GM21619 (cell line): ENCODE data around the gene HBS1L.

Source experiments
- ATAC-seq: cut with Tn5 transposase; IDR thresholded peaks from one replicate; pipeline ENCODE4 v1.9.1; 2021; ENCODE audit not compliant: unreplicated experiment

The HBS1L gene

GRCh38 chr6:134954272-134955000, 100.2 kb downstream of the HBS1L start:
- ATAC-seq: no peak

- ATAC-seq: no peak
These were observed 102.9 kb downstream of the HBS1L start for GRCh38 chr6:134951494-134952263.

- no peak for ATAC-seq
These were observed 104.1 kb downstream of the HBS1L start for GRCh38 chr6:134950482-134950881.

- ATAC-seq: no peak
These were observed 104.7 kb downstream of the HBS1L start, which contains the start of gene ALDH8A1 for GRCh38 chr6:134949927-134950326. Gene ALDH8A1, minus strand, starts transcription at chr6:134950101. Its CDS starts 48 bp downstream, at chr6:134950053.

GRCh38 chr6:134948691-134949090, 105.9 kb downstream of the HBS1L start:
- ATAC-seq: no peak

GRCh38 chr6:134948142-134948541, 106.5 kb downstream of the HBS1L start:
- ATAC-seq: no peak

- no peak for ATAC-seq
These were observed 109.6 kb downstream of the HBS1L start for GRCh38 chr6:134945045-134945444.

GRCh38 chr6:134943522-134944111, 111.0 kb downstream of the HBS1L start:
- ATAC-seq: no peak

- peak; percentile 78 for ATAC-seq
These were observed 115.7 kb downstream of the HBS1L start for GRCh38 chr6:134938896-134939295.

GRCh38 chr6:134937426-134937825, 117.2 kb downstream of the HBS1L start:
- no peak for ATAC-seq

- no peak for ATAC-seq
These were observed 117.7 kb downstream of the HBS1L start for GRCh38 chr6:134936931-134937330.

GRCh38 chr6:134936476-134936875, 118.1 kb downstream of the HBS1L start:
- ATAC-seq: no peak

GRCh38 chr6:134934793-134935485, 119.7 kb downstream of the HBS1L start:
- no peak for ATAC-seq

GRCh38 chr6:134932535-134933470, 121.8 kb downstream of the HBS1L start:
- ATAC-seq: no peak

- no peak for ATAC-seq
These were observed 122.5 kb downstream of the HBS1L start for GRCh38 chr6:134932098-134932497.

GRCh38 chr6:134930463-134930862, 124.2 kb downstream of the HBS1L start:
- no peak for ATAC-seq

GRCh38 chr6:134928151-134928900, 126.3 kb downstream of the HBS1L start:
- ATAC-seq: no peak

GRCh38 chr6:134925800-134926199, 128.8 kb downstream of the HBS1L start:
- ATAC-seq: no peak

- no peak for ATAC-seq
These were observed 132.8 kb downstream of the HBS1L start for GRCh38 chr6:134921721-134922261.
